ENCODE data around the gene SCARF2. TPM values are rescaled to one million over a fixed set of nuclear protein-coding genes. Genes with fewer than 3 reads are reported as not detected.

The SCARF2 gene
- total and polyA plus RNA-seq, 2 donors (not counting 1 experiment from before 2014, with no cell fraction given), result 0.86 to 1.3 TPM

GRCh38 chr22:20400606-20401375 is 36.8 kb downstream of the SCARF2 start:
- peaks cover 0 to 6% of the 10 kb centered on the region in 2 donors for H3K4me1 ChIP-seq (ENCODE audit: control insufficient read depth in 2 of 2, insufficient read depth in 2 of 2, low read length in 2 of 2)
- no peak overlapping the region for H2AFZ ChIP-seq (ENCODE audit: insufficient read depth, low read depth, low read length, poor library complexity, severe bottlenecking)
- Mint-ChIP-seq H3K4me1 (peaks cover 12% of the 10 kb centered on the region), H3K9me3 (ENCODE audit: insufficient read depth) (no peaks in the 10 kb centered on the region), H3K4me3 (no peak overlapping the region), H3K27me3 (no peaks in the 10 kb centered on the region), H3K27ac (no peak overlapping the region)
- H3K9me3 ChIP-seq (ENCODE audit: control extremely low read depth in 1 of 3, control insufficient read depth in 2 of 3, insufficient read depth in 1 of 3, low read length in 2 of 3), result no peaks in the 10 kb centered on the region
- no peak overlapping the region for H3K4me2 ChIP-seq (replicated peaks; ENCODE audit: low read depth, low read length, poor library complexity, severe bottlenecking)
- H3K27me3 ChIP-seq (replicated peaks in 1 of 4; ENCODE audit: control extremely low read depth in 1 of 4, control insufficient read depth in 3 of 4, insufficient read depth in 4 of 4, low read length in 3 of 4), result no peaks in the 10 kb centered on the region
- H3K36me3 ChIP-seq (replicated peaks in 1 of 2; ENCODE audit: control extremely low read depth in 1 of 2, control insufficient read depth in 1 of 2, extremely low read depth in 1 of 2, insufficient read depth in 2 of 2, low read length in 1 of 2), result peaks cover 0 to 13% of the 10 kb centered on the region in 2 experiments
- ATAC-seq (ENCODE audit: low read depth), result no peak
- no peak overlapping the region for H3K9ac ChIP-seq (ENCODE audit: low read length)
- no peaks in the 10 kb centered on the region for H4K20me1 ChIP-seq (ENCODE audit: control insufficient read depth, insufficient read depth, low read length, poor library complexity, severe bottlenecking)
- TF ChIP-seq CTCF (IDR thresholded peaks at IDR 0.05) (no peak), EZH2 (IDR thresholded peaks at IDR 0.05; ENCODE audit: borderline replicate concordance, insufficient read depth, low read depth, low read length, poor library complexity, severe bottlenecking) (no peak)
- ChIA-PET POLR2A (no interaction called here), CTCF (interaction anchor here (1.6 kb wide), 1 partner anchor 17 kb away, joined by 3 read pairs; no protein-coding TSS in a partner anchor)
- DNase-seq, result no peak
- intact Hi-C loops (cut with micrococcal nuclease), result no loop called here
- 87% methylated on average over 11 of the region's 15 CpGs for WGBS (ENCODE audit: insufficient coverage)
- peaks cover 18% of the 10 kb centered on the region for H3K79me2 ChIP-seq (ENCODE audit: control insufficient read depth, insufficient read depth, low read length)
- no peak overlapping the region for H3K27ac ChIP-seq (ENCODE audit: low read length in 2 of 2)
- no peak overlapping the region for H3K4me3 ChIP-seq (ENCODE audit: control extremely low read depth in 1 of 5, extremely low read depth in 1 of 5, insufficient read depth in 1 of 5, low read depth in 2 of 5, low read length in 4 of 5)

GRCh38 chr22:20399866-20400605 is 37.6 kb downstream of the SCARF2 start:
- CTCF ChIA-PET, result interaction anchor here (0.9 kb wide), 1 partner anchor 18 kb away, joined by 4 read pairs; no protein-coding TSS in a partner anchor
- intact Hi-C loops (cut with micrococcal nuclease), result no loop called here

More at GRCh38 chr22:20399866-20400605, 37.6 kb downstream of the SCARF2 start:
- H3K9me3 ChIP-seq (ENCODE audit: control extremely low read depth in 1 of 3, control insufficient read depth in 2 of 3, insufficient read depth in 1 of 3, low read length in 2 of 3), result no peaks in the 10 kb centered on the region
- H3K9me3 Mint-ChIP-seq (ENCODE audit: insufficient read depth), result no peaks in the 10 kb centered on the region
- no peak for TF ChIP-seq CTCF (IDR thresholded peaks at IDR 0.05)
- no peak for TF ChIP-seq EZH2 (IDR thresholded peaks at IDR 0.05; ENCODE audit: borderline replicate concordance, insufficient read depth, low read depth, low read length, poor library complexity, severe bottlenecking)
- H3K79me2 ChIP-seq (ENCODE audit: control insufficient read depth, insufficient read depth, low read length), result peaks cover 25% of the 10 kb centered on the region
- no peak overlapping the region for H3K27ac Mint-ChIP-seq
- H3K27ac ChIP-seq (ENCODE audit: low read length in 2 of 2), result no peak overlapping the region
- H2AFZ ChIP-seq (ENCODE audit: insufficient read depth, low read depth, low read length, poor library complexity, severe bottlenecking), result no peak overlapping the region
- H3K4me3 ChIP-seq (ENCODE audit: control extremely low read depth in 1 of 5, extremely low read depth in 1 of 5, insufficient read depth in 1 of 5, low read depth in 2 of 5, low read length in 4 of 5), result no peak overlapping the region
- H3K4me1 ChIP-seq (ENCODE audit: control insufficient read depth in 2 of 2, insufficient read depth in 2 of 2, low read length in 2 of 2), result peaks cover 2 to 11% of the 10 kb centered on the region in 2 donors
- no peak overlapping the region for H3K4me2 ChIP-seq (replicated peaks; ENCODE audit: low read depth, low read length, poor library complexity, severe bottlenecking)
- WGBS (ENCODE audit: insufficient coverage), result 90% methylated on average over 1 of the region's 4 CpGs
- no peak for DNase-seq
- H3K27me3 ChIP-seq (replicated peaks in 1 of 4; ENCODE audit: control extremely low read depth in 1 of 4, control insufficient read depth in 3 of 4, insufficient read depth in 4 of 4, low read length in 3 of 4), result no peaks in the 10 kb centered on the region
- no peaks in the 10 kb centered on the region for H3K27me3 Mint-ChIP-seq
- H3K9ac ChIP-seq (ENCODE audit: low read length), result no peak overlapping the region
- H4K20me1 ChIP-seq (ENCODE audit: control insufficient read depth, insufficient read depth, low read length, poor library complexity, severe bottlenecking), result no peaks in the 10 kb centered on the region
- no peak overlapping the region for H3K4me3 Mint-ChIP-seq
- POLR2A ChIA-PET, result no interaction called here
- H3K36me3 ChIP-seq (replicated peaks in 1 of 2; ENCODE audit: control extremely low read depth in 1 of 2, control insufficient read depth in 1 of 2, extremely low read depth in 1 of 2, insufficient read depth in 2 of 2, low read length in 1 of 2), result peaks cover 0 to 11% of the 10 kb centered on the region in 2 experiments
- ATAC-seq (ENCODE audit: low read depth), result no peak
- H3K4me1 Mint-ChIP-seq, result peaks cover 20% of the 10 kb centered on the region

Measured in B cell (primary cell).